ENCODE data around the gene DPP7.

- TF ChIP-seq ESRRA (IDR thresholded peaks at IDR 0.05; ENCODE audit: low read length), result no peak
- no peak for TF ChIP-seq POLR2AphosphoS5 (IDR thresholded peaks at IDR 0.05; ENCODE audit: low read length)
- no peak for TF ChIP-seq CTCF (IDR thresholded peaks at IDR 0.05 in 2 of 3, conservative IDR thresholded peaks at IDR 0.05 in 1 of 3; ENCODE audit: control insufficient read depth in 2 of 3, extremely low read depth in 1 of 3, insufficient read depth in 1 of 3, low read depth in 3 of 3, low read length in 3 of 3)
- TF ChIP-seq MAX (IDR thresholded peaks at IDR 0.05; ENCODE audit: low read depth, low read length), result no peak
- no peak for TF ChIP-seq RFX5 (IDR thresholded peaks at IDR 0.05; ENCODE audit: low read depth, low read length)
- TF ChIP-seq CBX5 (IDR thresholded peaks at IDR 0.05; ENCODE audit: low read depth), result no peak
- no peak for TF ChIP-seq POLR2A (IDR thresholded peaks at IDR 0.05; ENCODE audit: low read depth, low read length)
- TF ChIP-seq EZH2 (IDR thresholded peaks at IDR 0.05; ENCODE audit: borderline replicate concordance, control insufficient read depth, low read depth, low read length), result no peak
- TF ChIP-seq NRF1 (conservative IDR thresholded peaks at IDR 0.05; ENCODE audit: low read depth, low read length), result no peak
- TF ChIP-seq REST (IDR thresholded peaks at IDR 0.05; ENCODE audit: low read depth, low read length), result no peak
- TF ChIP-seq PKNOX1 (IDR thresholded peaks at IDR 0.05), result no peak
- no peak for TF ChIP-seq FOS (IDR thresholded peaks at IDR 0.05; ENCODE audit: borderline replicate concordance, extremely low read depth, insufficient read length)
- no peak for TF ChIP-seq IRF4 (IDR thresholded peaks at IDR 0.05; ENCODE audit: low read depth, low read length)
- no peak for TF ChIP-seq SMAD1 (IDR thresholded peaks at IDR 0.05; ENCODE audit: low read depth, partially characterized antibody)
Measured at GRCh38 chr9:137103206-137103999, 11.1 kb downstream of the DPP7 start.
